HCT116 (cell line): ENCODE results near the gene PRKACA. TPM values are rescaled to one million over a fixed set of nuclear protein-coding genes. Genes with fewer than 3 reads are reported as not detected.

Source experiments
- ATAC-seq: fragments of 200-7000 bp; cut with Tn5 transposase; 2 replicates; pipeline ENCODE4 v1.9.1; 2020; ENCODE audit warnings: mild to moderate bottlenecking, moderate library complexity
- BruUV-seq: library from RNA; stranded (reverse); fragments of 400-500 nt; replicated peaks from 2 replicates; lab custom pipeline; 2021; lab: Mats Ljungman, UMichigan
- CTCF ChIA-PET: fragments of 300-600 bp; sonication (Branson Sonifier 250); formaldehyde crosslinking; loops from one replicate; lab custom pipeline; 2021; ENCODE audit warnings: antibody characterized with exemption; lab: Charles Lee
- POLR2A ChIA-PET: fragments of 300-600, 350-600 bp; sonication (Branson Sonifier 250); formaldehyde crosslinking; loops from one replicate; lab custom pipeline; 2021; ENCODE audit warnings: antibody characterized with exemption; lab: Charles Lee
- RAD21 ChIA-PET, 2 experiments: fragments of 300-600 bp; sonication (Branson Sonifier 250); formaldehyde crosslinking; loops; one replicate each; lab custom pipeline; 2023; ENCODE audit warnings: low total read pairs in 2 of 2; ENCODE audit not compliant: uncharacterized antibody in 2 of 2, unreplicated experiment in 2 of 2, low non-redundant PET in 1 of 2; lab: Charles Lee
- DNase-seq: peaks from one replicate; pipeline ENCODE4 v3.0.0-alpha.2; 2010; ENCODE audit warnings: low read depth, low spot score
- H2AFZ ChIP-seq: fragments of 200-600 bp; shearing (Covaris generic), sonication (generic); 2 replicates; pipeline ENCODE4 v1.6.1; 2017; ENCODE audit warnings: low read depth, mixed run types, mixed read lengths, antibody characterized with exemption, low read length; ENCODE audit not compliant: poor library complexity, severe bottlenecking
- H3K27ac ChIP-seq: 2 replicates; pipeline ENCODE4 v1.5.1; 2012; ENCODE audit warnings: low read depth, low read length
- H3K27me3 ChIP-seq: fragments of 200-600 bp; sonication (generic); 2 replicates; pipeline ENCODE4 v1.6.1; 2016; ENCODE audit warnings: mixed run types, low read length, mixed read lengths; ENCODE audit not compliant: insufficient read depth
- H3K36me3 ChIP-seq, 2 experiments: fragments of 200-500 bp in 1 of 2; fragments of 200-600 bp in 1 of 2; sonication (Bioruptor generic) in 1 of 2; sonication (generic) in 1 of 2; 2 replicates each; pipeline versions ENCODE4 v1.5.1 to v1.6.1; 2014 to 2016; ENCODE audit warnings: low read length in 2 of 2, inconsistent platforms in 1 of 2, mixed read lengths in 1 of 2, mixed run types in 1 of 2; ENCODE audit not compliant: insufficient read depth in 2 of 2, control insufficient read depth in 1 of 2
- H3K4me1 ChIP-seq, 2 experiments: fragments of 200-600 bp in 1 of 2; sonication (generic) in 1 of 2; 2 replicates each; pipeline versions ENCODE4 v1.5.1 to v1.6.1; 2012 to 2017; ENCODE audit warnings: low read length in 2 of 2, inconsistent platforms in 1 of 2, mild to moderate bottlenecking in 1 of 2, mixed read lengths in 1 of 2, mixed run types in 1 of 2, moderate library complexity in 1 of 2; ENCODE audit not compliant: insufficient read depth in 2 of 2, control insufficient read depth in 1 of 2
- H3K4me2 ChIP-seq: fragments of 200-600 bp; sonication (generic); 2 replicates; pipeline ENCODE4 v1.6.1; 2017; ENCODE audit warnings: mixed run types, low read length, mixed read lengths
- H3K4me3 ChIP-seq, 2 experiments: fragments of 200-600 bp in 1 of 2; sonication (generic) in 1 of 2; replicated peaks in 1 of 2; 2 replicates each; pipeline ENCODE4 v1.5.1; 2011 to 2016; ENCODE audit warnings: low read length in 2 of 2, control low read depth in 1 of 2, low read depth in 1 of 2, mild to moderate bottlenecking in 1 of 2, mixed read lengths in 1 of 2, mixed run types in 1 of 2
- H3K79me2 ChIP-seq: fragments of 200-600 bp; sonication (generic); 2 replicates; pipeline ENCODE4 v1.6.1; 2017; ENCODE audit warnings: mild to moderate bottlenecking, mixed run types, low read length, moderate library complexity, mixed read lengths; ENCODE audit not compliant: insufficient read depth
- H3K9ac ChIP-seq: fragments of 200-600 bp; sonication (generic); 2 replicates; pipeline ENCODE4 v1.6.1; 2016; ENCODE audit warnings: low read length, mixed read lengths
- H3K9me2 ChIP-seq: fragments of 200-600 bp; sonication (generic), shearing (Covaris generic); 2 replicates; pipeline ENCODE4 v1.6.1; 2017; ENCODE audit warnings: mixed run types, mild to moderate bottlenecking, moderate library complexity; ENCODE audit not compliant: insufficient read depth
- H3K9me3 ChIP-seq, 2 experiments: fragments of 200-500 bp in 1 of 2; fragments of 200-600 bp in 1 of 2; sonication (Bioruptor generic) in 1 of 2; sonication (generic) in 1 of 2; 2 replicates each; pipeline ENCODE4 v1.6.1; 2014 to 2017; ENCODE audit warnings: low read length in 2 of 2, mixed read lengths in 2 of 2, inconsistent platforms in 1 of 2, low read depth in 1 of 2, mild to moderate bottlenecking in 1 of 2, mixed run types in 1 of 2, moderate library complexity in 1 of 2; ENCODE audit not compliant: control insufficient read depth in 1 of 2, insufficient read depth in 1 of 2
- H4K20me1 ChIP-seq: fragments of 200-600 bp; sonication (generic), shearing (Covaris generic); 2 replicates; pipeline ENCODE4 v1.6.1; 2017; ENCODE audit warnings: mixed run types, mild to moderate bottlenecking, moderate library complexity; ENCODE audit not compliant: insufficient read depth
- CBX3 ChIP-seq: IDR thresholded peaks from 2 replicates; pipeline ENCODE4 v1.6.1; 2012; ENCODE audit warnings: low read depth
- CEBPB ChIP-seq: IDR thresholded peaks from 2 replicates; pipeline ENCODE4 v1.6.1; 2012; ENCODE audit warnings: low read depth
- CTCF ChIP-seq, 3 experiments: fragments of 200-600 bp in 1 of 3; sonication (generic) in 1 of 3; IDR thresholded peaks in 2 of 3; conservative IDR thresholded peaks in 1 of 3; 2 replicates each; pipeline ENCODE4 v1.5.1; 2012 to 2017; ENCODE audit warnings: low read depth in 2 of 3, low read length in 2 of 3, antibody characterized with exemption in 1 of 3, borderline replicate concordance in 1 of 3, control low read depth in 1 of 3, mild to moderate bottlenecking in 1 of 3, mixed read lengths in 1 of 3, mixed run types in 1 of 3, moderate library complexity in 1 of 3; ENCODE audit not compliant: insufficient read depth in 1 of 3
- EGR1 ChIP-seq: IDR thresholded peaks from 2 replicates; pipeline ENCODE4 v1.6.1; 2012; ENCODE audit warnings: low read depth
- ELF1 ChIP-seq: IDR thresholded peaks from 2 replicates; pipeline ENCODE4 v1.6.1; 2012; ENCODE audit warnings: low read depth, borderline replicate concordance
- EZH2phosphoT487 ChIP-seq: fragments of 200-600 bp; IDR thresholded peaks from 2 replicates; pipeline ENCODE4 v1.6.1; 2018; ENCODE audit warnings: antibody characterized with exemption, borderline replicate concordance
- POLR2AphosphoS5 ChIP-seq: IDR thresholded peaks from 2 replicates; pipeline ENCODE4 v1.6.1; 2011; ENCODE audit warnings: mild to moderate bottlenecking, low read depth, low read length, moderate library complexity
- SIN3A ChIP-seq: IDR thresholded peaks from 2 replicates; pipeline ENCODE4 v1.6.1; 2012; ENCODE audit warnings: low read depth
- SP1 ChIP-seq: IDR thresholded peaks from 2 replicates; pipeline ENCODE4 v1.6.1; 2012; ENCODE audit warnings: low read depth
- ZBTB33 ChIP-seq: IDR thresholded peaks from 2 replicates; pipeline ENCODE4 v1.6.1; 2011; ENCODE audit warnings: mild to moderate bottlenecking, low read length, moderate library complexity; ENCODE audit not compliant: insufficient replicate concordance; ENCODE audit errors: extremely low read depth
- ZFX ChIP-seq: fragments of 450-650 bp; IDR thresholded peaks from 2 replicates; pipeline ENCODE4 v1.6.1; 2017
- ZNF274 ChIP-seq: fragments of 200-500 bp; sonication (Bioruptor generic); IDR thresholded peaks from 2 replicates; pipeline ENCODE4 v1.6.1; 2014; ENCODE audit warnings: mild to moderate bottlenecking, low read depth, low read length, inconsistent platforms
- intact Hi-C: fragments of 100-400 bp; cut with micrococcal nuclease; formaldehyde crosslinking; loops from 2 replicates; pipeline ENCODE4 v1.10.0; 2022
- total RNA-seq: library from RNA; stranded (reverse); gene quantifications from one replicate; pipeline ENCODE4 v1.2.1, GENCODE V29; 2021; ENCODE audit not compliant: unreplicated experiment

PRKACA gene
- total RNA-seq, 1 experiment from 2014 or later = 95.7 TPM

- intact Hi-C loops = no loop called here
- Histone ChIP-seq H3K79me2 (no peaks in the 10 kb centered on the region), H3K9ac (no peak overlapping the region), H3K36me3 (peaks cover 46% of the 10 kb centered on the region in 2 experiments), H3K4me2 (no peak overlapping the region), H3K4me3 (no peak overlapping the region), H3K27ac (no peak overlapping the region), H4K20me1 (no peaks in the 10 kb centered on the region), H3K9me3 (no peaks in the 10 kb centered on the region), H2AFZ (no peak overlapping the region), H3K27me3 (no peaks in the 10 kb centered on the region), H3K4me1 (no peaks in the 10 kb centered on the region), H3K9me2 (no peaks in the 10 kb centered on the region)
- POLR2A ChIA-PET = no interaction called here
- RAD21 ChIA-PET = no interaction called here
- ATAC-seq (no peak), DNase-seq (no peak)
- BruUV-seq = no TSS peak
- CTCF ChIA-PET = no interaction called here
- no peak for TF ChIP-seq SIN3A
- no peak for TF ChIP-seq EGR1
- no peak for TF ChIP-seq ZNF274
- no peak for TF ChIP-seq POLR2AphosphoS5
- no peak for TF ChIP-seq EZH2phosphoT487
- TF ChIP-seq ZFX = no peak
- no peak for TF ChIP-seq CBX3
- TF ChIP-seq ELF1 = no peak
- no peak for TF ChIP-seq ZBTB33
- no peak for TF ChIP-seq CTCF (IDR thresholded peaks at IDR 0.05 in 2 of 3, conservative IDR thresholded peaks at IDR 0.05 in 1 of 3; ENCODE audit: borderline replicate concordance in 1 of 3, insufficient read depth in 1 of 3, low read depth in 2 of 3, low read length in 2 of 3)
- no peak for TF ChIP-seq SP1
- TF ChIP-seq CEBPB = no peak
Observed at GRCh38 chr19:14156971-14157717, 39.6 kb upstream of the PRKACA start.
